Measurements from ENCODE around the gene SEPTIN12.

Gene SEPTIN12

DNA sequence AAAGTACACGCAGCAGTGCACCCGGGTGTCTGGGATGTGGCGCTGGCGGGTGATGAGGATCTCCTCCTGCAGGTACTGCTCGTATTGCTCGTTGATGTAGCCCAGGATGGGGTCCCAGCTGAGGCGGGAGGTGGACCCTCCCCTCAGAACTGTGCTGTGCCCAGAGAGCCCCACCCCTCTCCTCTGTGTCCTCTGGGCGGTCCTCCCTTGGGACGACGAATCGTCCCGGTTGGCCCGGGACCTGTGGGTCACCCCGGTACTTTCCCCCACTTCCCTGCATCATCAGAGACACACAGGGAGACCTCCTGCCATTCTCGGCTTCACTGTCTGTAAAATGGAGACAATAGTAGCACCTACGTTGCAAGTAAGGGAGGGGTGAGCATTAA, 4.2 kb downstream of the SEPTIN12 start:
- no peak overlapping the region for H3K4me3 ChIP-seq (ENCODE audit: low read depth, low read length)
- TF ChIP-seq, protein P1, sequence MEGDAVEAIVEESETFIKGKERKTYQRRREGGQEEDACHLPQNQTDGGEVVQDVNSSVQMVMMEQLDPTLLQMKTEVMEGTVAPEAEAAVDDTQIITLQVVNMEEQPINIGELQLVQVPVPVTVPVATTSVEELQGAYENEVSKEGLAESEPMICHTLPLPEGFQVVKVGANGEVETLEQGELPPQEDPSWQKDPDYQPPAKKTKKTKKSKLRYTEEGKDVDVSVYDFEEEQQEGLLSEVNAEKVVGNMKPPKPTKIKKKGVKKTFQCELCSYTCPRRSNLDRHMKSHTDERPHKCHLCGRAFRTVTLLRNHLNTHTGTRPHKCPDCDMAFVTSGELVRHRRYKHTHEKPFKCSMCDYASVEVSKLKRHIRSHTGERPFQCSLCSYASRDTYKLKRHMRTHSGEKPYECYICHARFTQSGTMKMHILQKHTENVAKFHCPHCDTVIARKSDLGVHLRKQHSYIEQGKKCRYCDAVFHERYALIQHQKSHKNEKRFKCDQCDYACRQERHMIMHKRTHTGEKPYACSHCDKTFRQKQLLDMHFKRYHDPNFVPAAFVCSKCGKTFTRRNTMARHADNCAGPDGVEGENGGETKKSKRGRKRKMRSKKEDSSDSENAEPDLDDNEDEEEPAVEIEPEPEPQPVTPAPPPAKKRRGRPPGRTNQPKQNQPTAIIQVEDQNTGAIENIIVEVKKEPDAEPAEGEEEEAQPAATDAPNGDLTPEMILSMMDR (conservative IDR thresholded peaks at IDR 0.05; ENCODE audit: low read depth, low read length), result no peak

DNA sequence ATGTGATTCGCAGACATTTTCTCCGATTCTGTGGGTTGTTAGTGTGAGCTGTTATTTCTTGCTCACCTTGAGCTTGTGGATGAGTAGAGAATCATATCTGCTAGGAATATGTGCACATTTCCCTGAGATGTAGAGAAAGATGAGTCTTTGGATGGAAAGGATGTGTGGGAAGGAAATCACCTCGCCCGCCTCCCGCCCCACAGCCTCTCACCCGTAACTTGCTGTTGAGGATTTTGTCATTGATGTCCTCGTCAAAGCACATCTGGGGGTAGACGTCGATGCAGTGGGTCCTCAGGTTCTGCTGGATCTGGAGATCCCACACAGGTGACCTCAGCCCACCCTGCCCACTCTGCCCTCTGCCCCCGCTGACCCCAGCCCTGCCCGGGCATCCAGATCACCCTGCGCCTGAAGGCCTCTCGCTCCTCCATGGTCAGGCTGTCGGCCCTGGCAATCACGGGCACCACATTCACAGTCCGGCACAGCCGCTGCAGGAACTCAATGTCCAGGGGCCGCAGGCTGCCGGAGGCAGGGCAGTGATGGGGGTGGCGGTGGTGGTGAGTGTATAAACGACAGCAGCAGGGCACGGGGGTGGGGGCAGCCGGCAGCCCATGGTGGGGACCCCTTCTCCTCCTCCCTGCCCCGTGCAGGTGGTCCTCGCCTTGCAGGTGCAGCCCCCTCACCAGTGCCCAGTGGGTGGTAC, 4.7 kb downstream of the SEPTIN12 start:
- H3K4me3 ChIP-seq (ENCODE audit: low read depth, low read length), result no peak overlapping the region
- TF ChIP-seq, protein P1 (conservative IDR thresholded peaks at IDR 0.05; ENCODE audit: low read depth, low read length), result no peak
- DNase-seq (ENCODE audit: low read depth), result no peak

More for the DNA sequence above, 4.2 kb downstream of the SEPTIN12 start:
- DNase-seq (ENCODE audit: low read depth), result no peak

DNA sequence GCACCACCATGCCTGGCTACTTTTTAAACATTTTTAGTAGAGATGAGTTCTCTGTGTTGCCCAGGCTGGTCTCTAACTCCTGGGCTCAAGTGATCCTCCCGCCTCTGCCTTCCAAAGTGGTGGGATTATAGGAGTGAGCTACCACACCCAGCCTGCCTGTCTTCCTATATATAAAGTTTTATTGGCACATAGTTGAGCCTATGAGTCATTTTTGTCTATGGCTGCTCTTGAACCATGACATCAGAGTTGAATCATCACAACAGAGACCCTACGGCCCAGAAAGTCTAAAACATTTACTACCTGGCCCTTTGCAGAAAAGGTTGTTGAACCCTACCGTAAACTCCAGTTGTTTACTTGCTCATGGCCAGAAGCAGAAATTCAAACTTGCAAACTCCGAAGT, 7.9 kb downstream of the SEPTIN12 start:
- no peak overlapping the region for H3K4me3 ChIP-seq (ENCODE audit: low read depth, low read length)
- TF ChIP-seq, protein P1 (conservative IDR thresholded peaks at IDR 0.05; ENCODE audit: low read depth, low read length), result no peak
- no peak for DNase-seq (ENCODE audit: low read depth)

DNA sequence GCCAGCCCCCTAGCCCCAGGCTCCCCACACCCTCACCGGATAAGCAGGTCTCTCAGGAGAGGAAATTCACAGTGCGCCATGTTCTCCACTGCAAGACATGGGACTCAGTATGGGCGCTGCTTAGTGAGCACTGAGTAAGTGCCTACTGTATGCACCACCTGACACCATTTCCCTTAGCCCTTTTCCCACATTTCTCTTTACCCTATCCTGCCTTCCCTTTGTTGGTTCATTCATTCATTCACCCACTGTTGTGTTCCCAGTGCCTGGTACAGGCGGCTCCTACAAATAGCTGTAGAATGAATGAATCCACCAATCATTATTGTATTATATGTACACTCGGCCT, 10.1 kb downstream of the SEPTIN12 start:
- H3K4me3 ChIP-seq (ENCODE audit: low read depth, low read length), result no peak overlapping the region
- TF ChIP-seq, protein P1 (conservative IDR thresholded peaks at IDR 0.05; ENCODE audit: low read depth, low read length), result no peak
- no peak for DNase-seq (ENCODE audit: low read depth)

DNA sequence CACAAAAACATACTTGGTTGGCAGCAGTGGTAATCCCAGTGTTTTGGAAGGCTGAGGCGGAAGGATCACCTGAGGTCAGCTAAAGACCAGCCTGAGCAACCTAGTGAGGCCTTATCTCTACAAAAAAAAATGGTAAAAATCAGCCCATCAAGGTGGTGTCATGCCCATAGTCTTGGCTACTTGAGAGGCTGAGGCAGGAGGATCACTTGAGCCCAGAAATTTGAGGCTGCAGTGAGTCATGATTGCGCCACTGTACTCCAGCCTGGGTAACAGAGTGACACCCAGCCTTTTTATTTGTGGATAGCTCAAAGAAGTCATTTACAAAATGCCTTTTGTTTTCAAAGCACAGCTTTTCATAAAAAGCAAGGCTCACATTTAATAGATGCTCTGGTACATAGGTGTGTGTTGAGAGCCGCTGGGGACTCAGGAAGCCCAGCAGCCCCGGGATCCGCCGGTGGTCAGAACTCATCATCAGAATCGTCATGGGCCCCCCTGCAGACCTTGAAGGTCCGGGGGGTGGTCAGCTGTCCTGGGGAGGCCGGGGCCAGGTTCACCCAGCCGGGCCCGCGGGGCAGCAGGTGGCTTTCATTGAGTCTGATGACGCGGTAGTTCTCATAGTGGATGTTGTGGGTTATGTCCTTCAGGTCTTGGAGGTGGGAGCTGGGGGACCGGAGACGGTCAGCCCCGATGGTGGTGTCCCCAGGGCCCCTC, 10.7 kb downstream of the SEPTIN12 start:
- no peak for DNase-seq (ENCODE audit: low read depth)

DNA sequence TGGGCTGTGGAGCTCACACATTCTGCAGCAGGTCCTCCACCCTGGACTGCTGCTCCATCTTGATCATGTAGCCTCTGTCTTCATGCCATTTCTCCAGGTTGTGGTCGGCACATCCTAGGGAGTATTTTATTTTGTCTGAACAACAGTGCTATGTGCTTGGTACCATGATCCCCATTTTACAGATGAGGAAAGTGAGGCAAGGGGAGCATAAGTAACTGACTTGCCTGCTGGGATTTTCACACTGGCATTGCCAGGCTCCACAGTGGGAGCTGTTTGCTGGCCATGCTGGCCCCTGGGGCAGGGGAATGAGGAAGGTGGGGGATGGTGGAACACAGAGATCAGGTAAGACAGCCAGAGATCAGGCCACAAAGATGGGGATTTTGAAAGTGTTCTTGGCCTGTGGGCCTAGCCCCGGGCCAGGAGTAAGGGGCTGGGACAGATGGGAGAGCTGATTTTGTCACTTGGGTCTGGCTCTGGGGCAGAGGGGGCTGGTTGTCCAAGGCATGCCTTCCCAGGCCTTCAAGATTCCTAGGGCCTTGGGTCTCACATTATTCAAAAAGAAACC, 11.9 kb downstream of the SEPTIN12 start:
- TF ChIP-seq, protein P1 (conservative IDR thresholded peaks at IDR 0.05; ENCODE audit: low read depth, low read length), result no peak
- H3K4me3 ChIP-seq (ENCODE audit: low read depth, low read length), result no peak overlapping the region
- DNase-seq (ENCODE audit: low read depth), result no peak

More for the DNA sequence above, 10.7 kb downstream of the SEPTIN12 start:
- H3K4me3 ChIP-seq (ENCODE audit: low read depth, low read length), result no peak overlapping the region
- TF ChIP-seq, protein P1 (conservative IDR thresholded peaks at IDR 0.05; ENCODE audit: low read depth, low read length), result no peak

Measured in choroid plexus epithelial cell (primary cell).